ENCODE measurements around the gene MUC5AC.
"Not testable (repeated sequence)": the region's sequence is repeated elsewhere in the genome, so short reads cannot be mapped to it uniquely, and the experiment has no call there.

MUC5AC gene

DNA sequence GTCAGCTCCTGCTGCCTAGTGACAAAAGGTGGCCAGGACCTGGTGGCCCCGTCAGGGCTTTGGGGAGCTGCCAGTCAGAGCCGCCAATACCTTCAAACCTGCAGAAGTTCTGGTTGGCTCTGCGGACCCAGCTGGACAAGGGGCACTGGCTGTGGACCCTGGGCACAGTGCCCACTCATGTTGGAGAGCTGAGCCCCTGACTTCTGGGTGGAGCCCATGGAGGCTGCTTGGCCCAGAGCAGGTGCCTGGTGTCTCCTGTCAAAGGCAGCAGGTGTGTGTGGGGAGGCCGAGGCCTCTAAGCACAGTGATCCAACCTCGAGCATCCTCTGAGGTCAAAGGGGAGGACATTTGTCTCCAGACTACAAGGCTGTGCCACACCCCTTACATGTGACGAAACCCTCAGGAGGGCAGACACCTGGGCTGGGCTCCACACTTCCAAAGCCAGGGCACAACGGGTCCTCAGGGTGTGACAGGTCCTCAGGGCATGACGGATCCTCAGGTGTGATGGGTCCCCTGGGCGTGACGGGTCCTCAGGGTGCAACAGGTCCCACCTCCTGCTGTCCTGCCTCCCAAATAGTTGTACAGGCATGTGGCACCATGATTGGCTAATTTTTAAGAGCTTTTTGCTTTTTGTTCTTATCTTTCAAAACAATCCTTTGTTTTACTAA is 46.1 kb upstream of the MUC5AC start:
- no peak overlapping the region for H3K4me3 ChIP-seq (ENCODE audit: low read depth, low read length)
- TF ChIP-seq, protein P1, sequence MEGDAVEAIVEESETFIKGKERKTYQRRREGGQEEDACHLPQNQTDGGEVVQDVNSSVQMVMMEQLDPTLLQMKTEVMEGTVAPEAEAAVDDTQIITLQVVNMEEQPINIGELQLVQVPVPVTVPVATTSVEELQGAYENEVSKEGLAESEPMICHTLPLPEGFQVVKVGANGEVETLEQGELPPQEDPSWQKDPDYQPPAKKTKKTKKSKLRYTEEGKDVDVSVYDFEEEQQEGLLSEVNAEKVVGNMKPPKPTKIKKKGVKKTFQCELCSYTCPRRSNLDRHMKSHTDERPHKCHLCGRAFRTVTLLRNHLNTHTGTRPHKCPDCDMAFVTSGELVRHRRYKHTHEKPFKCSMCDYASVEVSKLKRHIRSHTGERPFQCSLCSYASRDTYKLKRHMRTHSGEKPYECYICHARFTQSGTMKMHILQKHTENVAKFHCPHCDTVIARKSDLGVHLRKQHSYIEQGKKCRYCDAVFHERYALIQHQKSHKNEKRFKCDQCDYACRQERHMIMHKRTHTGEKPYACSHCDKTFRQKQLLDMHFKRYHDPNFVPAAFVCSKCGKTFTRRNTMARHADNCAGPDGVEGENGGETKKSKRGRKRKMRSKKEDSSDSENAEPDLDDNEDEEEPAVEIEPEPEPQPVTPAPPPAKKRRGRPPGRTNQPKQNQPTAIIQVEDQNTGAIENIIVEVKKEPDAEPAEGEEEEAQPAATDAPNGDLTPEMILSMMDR (IDR thresholded peaks at IDR 0.05; ENCODE audit: insufficient read depth, low read depth, low read length, missing control alignments), result no peak
- no peak for DNase-seq (ENCODE audit: low read depth)

DNA sequence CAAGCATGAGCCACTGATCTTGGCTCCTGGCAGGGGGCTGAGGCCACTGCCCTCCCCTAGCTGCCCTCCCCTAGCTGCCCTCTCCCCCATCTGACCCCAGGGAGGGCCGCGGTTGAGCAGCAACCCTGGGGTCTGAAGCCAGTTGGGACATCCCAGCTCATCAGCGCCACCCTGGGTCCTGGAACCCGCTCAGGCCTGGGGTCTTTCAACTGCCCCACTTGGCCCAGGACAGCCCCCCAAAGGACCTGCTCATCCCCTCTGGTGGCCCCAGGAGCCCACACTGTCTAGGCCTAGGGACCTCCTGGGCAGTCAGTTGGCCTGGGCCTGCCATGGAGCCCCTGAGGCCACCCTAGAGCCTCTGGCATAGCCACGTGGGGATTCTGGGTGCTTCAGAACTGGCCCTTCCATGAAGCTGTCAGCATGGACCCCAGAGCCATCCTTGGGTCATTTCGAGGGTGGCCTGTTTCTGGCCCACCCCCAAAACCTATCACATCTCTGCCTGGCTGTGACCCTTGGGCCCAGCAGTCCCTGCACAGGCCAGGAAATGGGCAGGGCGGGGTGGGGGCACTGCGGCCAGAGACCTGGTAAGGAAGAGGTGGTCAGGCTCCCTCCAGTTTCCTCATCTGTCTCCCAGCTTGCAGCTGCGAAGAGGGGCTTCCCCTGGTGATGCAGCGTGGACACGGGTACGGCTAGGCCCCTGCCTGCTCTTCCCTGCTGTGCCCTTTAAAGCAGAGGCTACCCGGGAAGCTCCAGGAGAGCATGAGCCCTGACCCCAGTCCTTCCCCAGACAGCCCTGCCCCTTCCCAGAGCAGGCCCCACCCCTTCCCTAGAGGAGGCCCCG is 45.2 kb upstream of the MUC5AC start:
- no peak for DNase-seq (ENCODE audit: low read depth)
- no peak overlapping the region for H3K4me3 ChIP-seq (ENCODE audit: low read depth, low read length)
- TF ChIP-seq, protein P1 (IDR thresholded peaks at IDR 0.05; ENCODE audit: insufficient read depth, low read depth, low read length, missing control alignments), result no peak

DNA sequence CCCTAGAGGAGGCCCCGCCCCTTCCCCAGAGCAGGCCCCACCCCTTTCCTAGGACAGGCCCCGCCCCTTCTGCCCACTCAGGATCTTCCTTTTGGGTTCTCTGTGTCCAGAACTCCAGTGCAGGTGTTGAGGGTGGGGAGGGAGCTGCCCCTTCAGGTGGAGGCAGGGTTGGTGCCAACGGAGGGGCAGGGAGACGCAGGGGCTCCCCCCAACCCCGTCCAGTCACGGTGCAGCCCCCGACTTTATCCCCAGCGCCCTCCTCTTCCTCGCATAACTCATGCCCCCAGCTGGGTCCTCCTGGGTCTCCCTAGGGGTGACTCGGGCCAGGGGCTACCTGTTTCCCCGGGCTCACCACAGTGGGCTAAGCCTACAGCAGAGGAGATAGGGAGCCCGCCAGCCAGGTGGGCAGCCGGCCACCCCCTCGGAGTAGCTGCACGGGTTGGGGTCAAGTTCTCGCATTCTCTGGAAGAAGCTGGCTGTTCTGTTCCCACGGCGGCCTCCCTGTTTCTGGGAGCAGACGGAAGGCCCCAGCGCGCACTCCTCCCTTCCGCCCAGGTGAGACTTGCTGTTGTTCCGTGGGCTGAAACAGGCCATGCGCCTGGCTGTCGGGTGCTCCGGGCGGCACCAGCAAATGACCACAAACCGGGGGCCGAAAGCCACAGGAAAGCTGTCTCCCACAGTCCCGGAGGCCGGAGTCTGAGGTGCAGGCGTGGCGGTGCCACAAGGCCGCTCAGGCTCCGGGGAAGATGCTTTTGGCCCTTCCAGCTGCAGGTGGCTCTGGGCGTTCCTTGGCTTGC is 44.1 kb upstream of the MUC5AC start:
- TF ChIP-seq, protein P1 (IDR thresholded peaks at IDR 0.05; ENCODE audit: insufficient read depth, low read depth, low read length, missing control alignments), result no peak
- no peak overlapping the region for H3K4me3 ChIP-seq (ENCODE audit: low read depth, low read length)

DNA sequence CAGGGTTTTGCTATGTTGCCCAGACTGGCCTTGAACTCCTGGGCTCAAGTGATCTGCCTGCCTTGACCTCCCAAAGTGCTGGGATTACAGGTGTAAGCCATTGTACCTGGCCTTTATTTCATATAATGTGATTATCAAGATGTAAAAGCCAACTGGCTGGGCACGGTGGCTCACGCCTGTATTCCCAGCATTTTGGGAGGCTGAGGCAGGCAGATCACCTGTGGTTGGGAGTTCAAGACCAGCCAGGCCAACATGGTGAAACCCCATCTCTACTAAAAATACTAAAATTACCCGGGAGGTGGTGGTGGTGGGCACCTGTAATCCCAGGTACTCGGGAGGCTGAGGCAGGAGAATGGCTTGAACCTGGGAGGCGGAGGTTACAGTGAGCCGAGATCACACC is 42.5 kb upstream of the MUC5AC start:
- H3K4me3 ChIP-seq (ENCODE audit: low read depth, low read length); DNase-seq (ENCODE audit: low read depth): not testable (repeated sequence)

More for the DNA sequence above, 44.1 kb upstream of the MUC5AC start:
- DNase-seq (ENCODE audit: low read depth), result no peak

DNA sequence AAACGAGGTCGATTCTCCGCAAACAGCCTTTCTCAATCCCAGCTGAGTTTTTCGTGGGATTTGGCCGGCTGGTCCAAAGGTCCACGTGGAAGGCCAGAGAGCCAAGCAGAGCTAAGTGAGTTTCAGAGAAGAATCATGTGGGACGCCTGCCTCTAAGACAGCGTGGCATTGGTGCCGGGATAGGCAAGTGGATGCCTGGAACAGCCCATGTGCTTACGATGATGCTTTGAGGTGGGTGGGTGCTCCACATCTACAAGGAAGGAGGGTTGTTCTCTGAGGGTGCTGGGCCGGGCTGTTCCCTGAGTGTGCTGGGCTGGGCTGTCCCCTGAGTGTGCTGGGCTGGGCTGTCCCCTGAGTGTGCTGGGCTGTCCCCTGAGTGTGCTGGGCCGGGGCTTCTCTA is 41.6 kb upstream of the MUC5AC start:
- H3K4me3 ChIP-seq (ENCODE audit: low read depth, low read length), result no peak overlapping the region
- no peak for DNase-seq (ENCODE audit: low read depth)
- TF ChIP-seq, protein P1 (IDR thresholded peaks at IDR 0.05; ENCODE audit: insufficient read depth, low read depth, low read length, missing control alignments), result no peak

DNA sequence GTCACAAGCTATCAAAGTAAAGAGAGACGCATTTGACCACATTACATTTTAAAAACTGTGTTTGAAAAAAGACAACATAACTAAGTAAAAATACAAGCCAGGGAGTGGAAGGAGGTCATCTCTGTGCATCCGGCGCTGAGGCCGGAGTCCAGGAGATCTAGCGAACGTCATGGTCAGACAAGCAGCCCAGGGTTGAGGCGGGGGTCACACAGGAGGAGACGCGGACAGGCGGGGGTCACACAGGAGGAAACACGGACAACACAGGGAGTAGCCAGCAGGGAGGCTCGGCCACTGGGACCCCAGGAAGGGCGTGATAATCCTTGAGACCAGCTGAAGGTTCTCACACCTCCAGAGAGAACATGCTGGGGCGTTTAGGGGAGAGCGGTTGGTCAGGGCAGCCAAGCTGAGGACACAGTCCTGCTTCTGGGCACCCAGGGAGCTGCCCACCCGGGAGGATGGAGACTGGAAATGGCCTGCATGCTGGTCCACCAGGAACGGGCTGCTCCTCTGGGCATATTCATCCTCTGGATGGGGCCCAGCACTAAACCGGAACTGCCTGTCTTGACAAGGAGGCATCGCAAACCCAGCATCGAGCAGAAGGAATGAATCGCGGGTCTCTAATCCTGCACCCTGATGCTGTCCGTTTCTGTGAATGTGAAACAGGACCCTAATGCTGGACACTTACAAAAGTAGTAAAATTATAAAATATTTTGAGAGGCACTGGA is 40.9 kb upstream of the MUC5AC start:
- H3K4me3 ChIP-seq (ENCODE audit: low read depth, low read length), result no peak overlapping the region
- no peak for DNase-seq (ENCODE audit: low read depth)
- TF ChIP-seq, protein P1 (IDR thresholded peaks at IDR 0.05; ENCODE audit: insufficient read depth, low read depth, low read length, missing control alignments), result no peak

Data from GM12865 (cell line).